Endothelial cell of umbilical vein (primary cell): ENCODE measurements around the gene DENND6A. TPM values are rescaled to one million over a fixed set of nuclear protein-coding genes. Genes with fewer than 3 reads are reported as not detected.

Experiments
- BruUV-seq: library from RNA; stranded (reverse); fragments of 400-500 nt; replicated peaks from 2 replicates; lab custom pipeline; 2021; lab: Mats Ljungman, UMichigan
- CTCF ChIA-PET: fragments of 300-600, 350-600 bp; sonication (Branson Sonifier 250); formaldehyde crosslinking; loops from one replicate; lab custom pipeline; 2021; ENCODE audit warnings: antibody characterized with exemption, inconsistent platforms; lab: Charles Lee
- POLR2A ChIA-PET: fragments of 300-600, 350-600 bp; sonication (Branson Sonifier 250); formaldehyde crosslinking; loops from one replicate; lab custom pipeline; 2021; ENCODE audit warnings: antibody characterized with exemption, inconsistent platforms; lab: Charles Lee
- DNase-seq: peaks from one replicate; pipeline ENCODE4 v3.0.0-alpha.2; 2011; ENCODE audit warnings: low read depth, low spot score
- FAIRE-seq: peaks from 2 replicates; lab custom pipeline; 2011; peaks lifted over from hg19 to GRCh38; lab: Jason Lieb, UNC
- H2AFZ ChIP-seq: 2 replicates; pipeline ENCODE4 v1.6.0; 2012; ENCODE audit warnings: low read depth, low read length, control low read depth, inconsistent platforms
- H3K27ac ChIP-seq: 2 replicates; pipeline ENCODE4 v1.5.1; 2011; ENCODE audit warnings: low read depth, mild to moderate bottlenecking, control low read depth, low read length, moderate library complexity; ENCODE audit not compliant: insufficient read depth
- H3K27me3 ChIP-seq, 2 experiments: 2 replicates each; pipeline versions ENCODE4 v1.6.0 to v1.6.1; 2011; ENCODE audit warnings: low read length in 2 of 2, mixed read lengths in 1 of 2; ENCODE audit not compliant: control insufficient read depth in 2 of 2, insufficient read depth in 2 of 2
- H3K36me3 ChIP-seq, 2 experiments: 2 replicates in 1 of 2; 3 replicates in 1 of 2; pipeline ENCODE4 v1.5.1; 2011; ENCODE audit warnings: low read length in 2 of 2, mild to moderate bottlenecking in 1 of 2, moderate library complexity in 1 of 2; ENCODE audit not compliant: control insufficient read depth in 2 of 2, insufficient read depth in 2 of 2; ENCODE audit errors: extremely low read depth in 1 of 2
- H3K4me1 ChIP-seq: 3 replicates; pipeline ENCODE4 v1.5.1; 2011; ENCODE audit warnings: mild to moderate bottlenecking, low read length; ENCODE audit not compliant: control insufficient read depth, insufficient read depth; ENCODE audit errors: extremely low read depth
- H3K4me2 ChIP-seq: 2 replicates; pipeline ENCODE4 v1.6.1; 2011; ENCODE audit warnings: low read length, control low read depth, mixed read lengths; ENCODE audit not compliant: insufficient read depth
- H3K4me3 ChIP-seq, 3 experiments: fragments of 200-600 bp in 1 of 3; sonication (generic), shearing (Covaris generic) in 1 of 3; replicated peaks in 1 of 3; 2 replicates each; pipeline ENCODE4 v1.5.1; 2011 to 2016; ENCODE audit warnings: control low read depth in 3 of 3, low read length in 3 of 3, mild to moderate bottlenecking in 2 of 3, inconsistent platforms in 1 of 3, low read depth in 1 of 3, moderate library complexity in 1 of 3; ENCODE audit not compliant: insufficient read depth in 1 of 3
- H3K79me2 ChIP-seq: 2 replicates; pipeline ENCODE4 v1.6.0; 2012; ENCODE audit warnings: low read length, inconsistent platforms; ENCODE audit not compliant: control insufficient read depth, insufficient read depth
- H3K9ac ChIP-seq: replicated peaks from 2 replicates; pipeline ENCODE3; 2011; ENCODE audit warnings: low read length, control low read depth; ENCODE audit not compliant: insufficient read depth; ENCODE audit errors: extremely low read depth
- H3K9me1 ChIP-seq: replicated peaks from 3 replicates; pipeline ENCODE4 v1.6.0; 2011; ENCODE audit warnings: mild to moderate bottlenecking, low read length; ENCODE audit not compliant: control insufficient read depth, insufficient read depth; ENCODE audit errors: extremely low read depth
- H3K9me3 ChIP-seq: replicated peaks from 2 replicates; pipeline ENCODE4 v1.5.1; 2012; ENCODE audit warnings: low read length, inconsistent platforms; ENCODE audit not compliant: control insufficient read depth, insufficient read depth
- H4K20me1 ChIP-seq: replicated peaks from 2 replicates; pipeline ENCODE3; 2011; ENCODE audit warnings: mild to moderate bottlenecking, low read length; ENCODE audit not compliant: control insufficient read depth, insufficient read depth; ENCODE audit errors: extremely low read depth
- CTCF ChIP-seq, 2 donors: IDR thresholded peaks; 1 replicate in 1 of 2; 2 replicates in 1 of 2; pipeline ENCODE4 v1.5.1; 2011; ENCODE audit warnings: low read length in 2 of 2, mild to moderate bottlenecking in 2 of 2, moderate library complexity in 2 of 2, control low read depth in 1 of 2, inconsistent platforms in 1 of 2, low read depth in 1 of 2; ENCODE audit not compliant: insufficient read depth in 1 of 2; ENCODE audit errors: extremely low read depth in 1 of 2
- EZH2 ChIP-seq: IDR thresholded peaks from 2 replicates; pipeline ENCODE4 v1.6.1; 2012; ENCODE audit warnings: borderline replicate concordance, low read depth, mild to moderate bottlenecking, moderate library complexity, low read length, inconsistent platforms; ENCODE audit not compliant: severe bottlenecking
- FOS ChIP-seq: IDR thresholded peaks from 2 replicates; pipeline ENCODE4 v1.6.1; 2011; ENCODE audit warnings: mild to moderate bottlenecking, low read length, moderate library complexity, borderline replicate concordance; ENCODE audit not compliant: insufficient read depth
- GATA2 ChIP-seq: IDR thresholded peaks from 2 replicates; pipeline ENCODE4 v1.7.0; 2011; ENCODE audit warnings: low read depth, mild to moderate bottlenecking, moderate library complexity, mixed read lengths, low read length; ENCODE audit not compliant: insufficient read length, insufficient read depth
- MAX ChIP-seq: IDR thresholded peaks from 2 replicates; pipeline ENCODE4 v1.6.1; 2011; ENCODE audit not compliant: insufficient read depth, insufficient read length
- POLR2AphosphoS5 ChIP-seq: IDR thresholded peaks from 2 replicates; pipeline ENCODE4 v1.6.1; 2012; ENCODE audit warnings: low read depth, mild to moderate bottlenecking, control low read depth, low read length, moderate library complexity; ENCODE audit not compliant: insufficient read depth
- dilution Hi-C: fragments of 300-500 bp; cut with MboI; formaldehyde crosslinking; loops from one replicate; pipeline ENCODE4 v1.15.0; 2019; ENCODE audit warnings: low sequenced_read_pairs; ENCODE audit not compliant: extremely low pct_ligation_motif_present
- intact Hi-C: fragments of 100-400 bp; cut with micrococcal nuclease; formaldehyde crosslinking; loops from one replicate; pipeline ENCODE4 v1.10.0; 2022
- polyA plus RNA-seq, 4 experiments: library from polyadenylated mRNA; depleted of rRNA in 3 of 4; stranded (reverse) in 3 of 4; unstranded in 1 of 4; fragments of >200 nt; gene quantifications; 2 replicates each; pipeline versions ENCODE4 v1.2.1 to v1.2.3, GENCODE V29; 2011 to 2012; ENCODE audit warnings: missing spikeins in 1 of 4
- total RNA-seq: library from RNA; stranded (reverse); gene quantifications from 2 replicates; pipeline ENCODE4 v1.2.3, GENCODE V29; 2021

The DENND6A gene
- total and polyA plus RNA-seq, 2 donors (not counting 3 experiments of a cell fraction or from before 2014, with no cell fraction given) = 12.7 to 25.0 TPM

GRCh38 chr3:57717205-57717868 is 24.5 kb upstream of the DENND6A start:
- dilution Hi-C loops (no loop called here), intact Hi-C loops (no loop called here)
- Histone ChIP-seq H3K36me3 (no peaks in the 10 kb centered on the region), H3K79me2 (no peaks in the 10 kb centered on the region), H3K4me2 (no peak overlapping the region), H3K4me1 (no peaks in the 10 kb centered on the region), H4K20me1 (no peaks in the 10 kb centered on the region), H3K27ac (no peak overlapping the region), H2AFZ (no peak overlapping the region), H3K9me1 (no peaks in the 10 kb centered on the region), H3K9me3 (no peaks in the 10 kb centered on the region), H3K9ac (no peak overlapping the region), H3K27me3 (no peaks in the 10 kb centered on the region), H3K4me3 (no peak overlapping the region)
- CTCF ChIA-PET = no interaction called here
- no TSS peak for BruUV-seq
- no peak for DNase-seq
- POLR2A ChIA-PET = no interaction called here
- TF ChIP-seq CTCF (IDR thresholded peaks at IDR 0.05; ENCODE audit: extremely low read depth in 1 of 2, insufficient read depth in 1 of 2, low read depth in 1 of 2, low read length in 2 of 2) = no peak
- TF ChIP-seq EZH2 = no peak
- no peak for TF ChIP-seq POLR2AphosphoS5
- no peak for TF ChIP-seq FOS
- no peak for TF ChIP-seq MAX
- no peak for TF ChIP-seq GATA2
- FAIRE-seq = no peak
